ENCODE data around the gene KRT31.
"Not testable (repeated sequence)": the region's sequence is repeated elsewhere in the genome, so short reads cannot be mapped to it uniquely, and the experiment has no call there.

KRT31 gene

GRCh38 chr17:41395611-41396010 lies 1.8 kb downstream of the KRT31 start:
- no peaks in the 10 kb centered on the region for H3K4me1 ChIP-seq (ENCODE audit: insufficient read depth, low read length)
- H3K4me2 ChIP-seq (ENCODE audit: insufficient read depth, low read length), result no peak overlapping the region
- H4K20me1 ChIP-seq (ENCODE audit: insufficient read depth, low read length), result no peaks in the 10 kb centered on the region
- no peak overlapping the region for H3K4me3 ChIP-seq (ENCODE audit: low read depth in 1 of 2, low read length in 2 of 2)
- no peaks in the 10 kb centered on the region for H3K36me3 ChIP-seq (ENCODE audit: insufficient read depth, low read length)
- no peak overlapping the region for H3K9ac ChIP-seq (ENCODE audit: low read depth, low read length)
- no peaks in the 10 kb centered on the region for H3K79me2 ChIP-seq (ENCODE audit: insufficient read depth, low read length)
- DNase-seq, result no peak
- H3K27me3 ChIP-seq (ENCODE audit: insufficient read depth, low read length, poor library complexity), result peaks cover 24% of the 10 kb centered on the region
- no peak overlapping the region for H2AFZ ChIP-seq (ENCODE audit: low read depth, low read length)
- no peak for ATAC-seq (ENCODE audit: insufficient read depth, low read depth)
- H3K9me3 ChIP-seq (ENCODE audit: insufficient read depth, low read length, severe bottlenecking), result no peaks in the 10 kb centered on the region
- H3K27ac ChIP-seq (ENCODE audit: low read length), result no peak overlapping the region
- TF ChIP-seq CTCF (IDR thresholded peaks at IDR 0.05; ENCODE audit: borderline replicate concordance, extremely low read depth, low read length, poor library complexity, severe bottlenecking), result no peak
- TF ChIP-seq EZH2 (IDR thresholded peaks at IDR 0.05; ENCODE audit: borderline replicate concordance, low read depth, low read length, severe bottlenecking), result no peak

GRCh38 chr17:41395044-41395443 lies 2.4 kb downstream of the KRT31 start:
- ATAC-seq (ENCODE audit: insufficient read depth, low read depth), result not testable (repeated sequence)

GRCh38 chr17:41394254-41394996 lies 3.0 kb downstream of the KRT31 start:
- no peak overlapping the region for H3K4me2 ChIP-seq (ENCODE audit: insufficient read depth, low read length)
- H3K36me3 ChIP-seq (ENCODE audit: insufficient read depth, low read length), result no peaks in the 10 kb centered on the region
- DNase-seq (no peak), ATAC-seq (ENCODE audit: insufficient read depth, low read depth) (no peak)
- H2AFZ ChIP-seq (ENCODE audit: low read depth, low read length), result no peak overlapping the region
- no peaks in the 10 kb centered on the region for H3K9me3 ChIP-seq (ENCODE audit: insufficient read depth, low read length, severe bottlenecking)
- H3K27ac ChIP-seq (ENCODE audit: low read length), result no peak overlapping the region
- H3K9ac ChIP-seq (ENCODE audit: low read depth, low read length), result no peak overlapping the region
- no peaks in the 10 kb centered on the region for H3K4me1 ChIP-seq (ENCODE audit: insufficient read depth, low read length)
- no peak for TF ChIP-seq CTCF (IDR thresholded peaks at IDR 0.05; ENCODE audit: borderline replicate concordance, extremely low read depth, low read length, poor library complexity, severe bottlenecking)
- TF ChIP-seq EZH2 (IDR thresholded peaks at IDR 0.05; ENCODE audit: borderline replicate concordance, low read depth, low read length, severe bottlenecking), result no peak
- peaks cover 15% of the 10 kb centered on the region for H3K27me3 ChIP-seq (ENCODE audit: insufficient read depth, low read length, poor library complexity)
- H3K4me3 ChIP-seq (ENCODE audit: low read depth in 1 of 2, low read length in 2 of 2), result no peak overlapping the region
- H3K79me2 ChIP-seq (ENCODE audit: insufficient read depth, low read length), result no peaks in the 10 kb centered on the region
- H4K20me1 ChIP-seq (ENCODE audit: insufficient read depth, low read length), result no peaks in the 10 kb centered on the region

More at GRCh38 chr17:41395044-41395443, 2.4 kb downstream of the KRT31 start:
- H3K27me3 ChIP-seq (ENCODE audit: insufficient read depth, low read length, poor library complexity), result peaks cover 18% of the 10 kb centered on the region
- H3K9me3 ChIP-seq (ENCODE audit: insufficient read depth, low read length, severe bottlenecking); H3K27ac ChIP-seq (ENCODE audit: low read length); H3K9ac ChIP-seq (ENCODE audit: low read depth, low read length); H4K20me1 ChIP-seq (ENCODE audit: insufficient read depth, low read length); H3K36me3 ChIP-seq (ENCODE audit: insufficient read depth, low read length); DNase-seq; H3K4me1 ChIP-seq (ENCODE audit: insufficient read depth, low read length); H3K4me2 ChIP-seq (ENCODE audit: insufficient read depth, low read length); H3K79me2 ChIP-seq (ENCODE audit: insufficient read depth, low read length); H3K4me3 ChIP-seq (ENCODE audit: low read depth in 1 of 2, low read length in 2 of 2); H2AFZ ChIP-seq (ENCODE audit: low read depth, low read length): not testable (repeated sequence)

- no peak overlapping the region for H3K4me2 ChIP-seq (ENCODE audit: insufficient read depth, low read length)
- TF ChIP-seq CTCF (IDR thresholded peaks at IDR 0.05; ENCODE audit: borderline replicate concordance, extremely low read depth, low read length, poor library complexity, severe bottlenecking), result no peak
- no peak for TF ChIP-seq EZH2 (IDR thresholded peaks at IDR 0.05; ENCODE audit: borderline replicate concordance, low read depth, low read length, severe bottlenecking)
- ATAC-seq (ENCODE audit: insufficient read depth, low read depth) (no peak), DNase-seq (no peak)
- no peaks in the 10 kb centered on the region for H3K4me1 ChIP-seq (ENCODE audit: insufficient read depth, low read length)
- H4K20me1 ChIP-seq (ENCODE audit: insufficient read depth, low read length), result no peaks in the 10 kb centered on the region
- H3K36me3 ChIP-seq (ENCODE audit: insufficient read depth, low read length), result no peaks in the 10 kb centered on the region
- H3K27ac ChIP-seq (ENCODE audit: low read length), result no peak overlapping the region
- H2AFZ ChIP-seq (ENCODE audit: low read depth, low read length), result no peak overlapping the region
- no peaks in the 10 kb centered on the region for H3K9me3 ChIP-seq (ENCODE audit: insufficient read depth, low read length, severe bottlenecking)
- no peaks in the 10 kb centered on the region for H3K79me2 ChIP-seq (ENCODE audit: insufficient read depth, low read length)
- peaks cover 12% of the 10 kb centered on the region for H3K27me3 ChIP-seq (ENCODE audit: insufficient read depth, low read length, poor library complexity)
- no peak overlapping the region for H3K9ac ChIP-seq (ENCODE audit: low read depth, low read length)
- no peak overlapping the region for H3K4me3 ChIP-seq (ENCODE audit: low read depth in 1 of 2, low read length in 2 of 2)
These were observed 3.6 kb downstream of the KRT31 start for GRCh38 chr17:41393826-41394225.
